Activated T-helper 2 cell treated with anti-CD3 and anti-CD28 coated beads, Interferon-gamma antibody, Interleukin-2, Interleukin-4, amounts not matched to agents 10 μg/mL and 5 μg/mL and 100 μg/mL, durations not matched to agents 14 hours and 24 hours and 36 hours (primary cell): ENCODE results near the gene DENND4A. TPM values are rescaled to one million over a fixed set of nuclear protein-coding genes. Genes with fewer than 3 reads are reported as not detected.
"Not testable (repeated sequence)": the region's sequence is repeated elsewhere in the genome, so short reads cannot be mapped to it uniquely, and the experiment has no call there.

Experiments
- DNase-seq: peaks from one replicate; pipeline ENCODE4 v3.0.0; 2021; ENCODE audit warnings: low spot score
- H3K27ac Mint-ChIP-seq: one replicate; pipeline ENCODE4 v1.8.0; 2021; ENCODE audit warnings: mixed read lengths
- H3K27me3 Mint-ChIP-seq: one replicate; pipeline ENCODE4 v1.8.0; 2021; ENCODE audit warnings: low read depth, mixed read lengths
- H3K36me3 Mint-ChIP-seq: one replicate; pipeline ENCODE4 v1.8.0; 2021; ENCODE audit warnings: low read depth, mixed read lengths
- H3K4me1 Mint-ChIP-seq: one replicate; pipeline ENCODE4 v1.8.0; 2021; ENCODE audit warnings: low read depth, mixed read lengths
- H3K4me3 Mint-ChIP-seq: one replicate; pipeline ENCODE4 v1.8.0; 2021; ENCODE audit warnings: low read depth, mild to moderate bottlenecking, moderate library complexity, mixed read lengths
- H3K9me3 Mint-ChIP-seq: one replicate; pipeline ENCODE4 v1.8.0; 2021; ENCODE audit warnings: mixed read lengths
- intact Hi-C: fragments of 100-400 bp; cut with micrococcal nuclease; formaldehyde crosslinking; loops from one replicate; pipeline ENCODE4 v1.15.1; 2023
- total RNA-seq: library from RNA; stranded (reverse); gene quantifications from 2 replicates; pipeline ENCODE4 v1.2.3, GENCODE V29; 2022

Gene DENND4A
- total RNA-seq, 1 donor from 2014 or later, result 62.3 TPM

DNA sequence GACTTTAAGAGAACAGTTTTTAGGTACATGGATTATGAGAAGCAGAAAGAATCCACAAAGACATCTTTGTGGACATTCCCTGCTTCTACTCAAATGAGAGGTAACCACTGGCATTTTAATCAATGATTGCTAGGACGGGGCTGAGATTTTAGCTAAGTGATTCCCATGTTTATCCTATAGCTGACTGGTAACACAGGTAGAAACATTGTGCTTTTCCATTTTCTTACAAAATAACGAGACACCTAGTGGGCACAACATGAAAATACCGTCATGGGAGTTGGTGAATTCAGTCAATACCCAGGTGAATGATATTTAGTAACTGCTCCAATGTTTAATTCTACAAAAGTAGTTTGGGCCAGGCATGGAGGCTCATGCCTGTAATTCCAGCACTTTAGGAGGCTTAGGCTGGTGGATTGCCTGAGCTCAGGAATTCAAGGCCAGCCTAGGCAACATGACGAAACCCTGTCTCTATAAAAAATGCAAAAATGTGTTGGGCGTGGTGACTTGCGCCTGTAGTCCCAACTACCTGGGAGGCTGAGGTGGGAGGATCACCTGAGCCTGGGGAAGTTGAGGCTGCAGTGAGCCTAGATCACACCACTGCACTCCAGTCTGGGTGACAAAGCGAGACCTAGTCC, 37.2 kb upstream of the DENND4A start:
- intact Hi-C loops, result loop anchor here (2.0 kb wide), 1 partner anchor 36 kb away; the partner anchor contains the start of gene DENND4A
- DNase-seq, result no peak

DNA sequence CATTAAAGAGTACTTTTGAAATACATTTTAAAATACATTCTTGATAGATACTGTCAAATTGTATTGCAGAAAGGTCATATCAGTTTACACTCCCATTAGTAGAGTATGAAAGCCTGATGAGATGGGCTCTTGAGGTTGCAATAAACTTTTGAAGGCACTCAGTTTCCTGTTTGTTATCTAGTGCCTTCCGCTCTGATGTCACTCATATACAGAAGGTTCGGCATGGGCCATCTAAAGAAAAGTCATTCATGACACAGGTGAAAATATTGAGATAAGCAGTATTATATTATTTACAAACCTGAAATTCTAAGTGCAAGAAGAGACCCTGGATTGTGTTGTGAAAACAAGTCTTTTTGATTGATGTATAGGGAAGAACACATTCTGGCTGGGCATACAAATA, 36.5 kb upstream of the DENND4A start:
- H3K4me1 Mint-ChIP-seq, result peaks cover 52% of the 10 kb centered on the region
- DNase-seq, result no peak
- H3K9me3 Mint-ChIP-seq, result no peaks in the 10 kb centered on the region
- no peaks in the 10 kb centered on the region for H3K27me3 Mint-ChIP-seq
- H3K36me3 Mint-ChIP-seq, result no peaks in the 10 kb centered on the region
- H3K4me3 Mint-ChIP-seq, result no peak overlapping the region
- peak overlapping the region; percentile 73 for H3K27ac Mint-ChIP-seq
- intact Hi-C loops, result loop anchor here (2.0 kb wide), 1 partner anchor 36 kb away; the partner anchor contains the start of gene DENND4A

More for the DNA sequence above, 37.2 kb upstream of the DENND4A start:
- H3K4me1 Mint-ChIP-seq, result peaks cover 54% of the 10 kb centered on the region
- H3K27ac Mint-ChIP-seq, result peak overlapping the region; percentile 73
- H3K4me3 Mint-ChIP-seq, result no peak overlapping the region
- H3K27me3 Mint-ChIP-seq, result no peaks in the 10 kb centered on the region
- no peaks in the 10 kb centered on the region for H3K9me3 Mint-ChIP-seq
- H3K36me3 Mint-ChIP-seq, result no peaks in the 10 kb centered on the region

DNA sequence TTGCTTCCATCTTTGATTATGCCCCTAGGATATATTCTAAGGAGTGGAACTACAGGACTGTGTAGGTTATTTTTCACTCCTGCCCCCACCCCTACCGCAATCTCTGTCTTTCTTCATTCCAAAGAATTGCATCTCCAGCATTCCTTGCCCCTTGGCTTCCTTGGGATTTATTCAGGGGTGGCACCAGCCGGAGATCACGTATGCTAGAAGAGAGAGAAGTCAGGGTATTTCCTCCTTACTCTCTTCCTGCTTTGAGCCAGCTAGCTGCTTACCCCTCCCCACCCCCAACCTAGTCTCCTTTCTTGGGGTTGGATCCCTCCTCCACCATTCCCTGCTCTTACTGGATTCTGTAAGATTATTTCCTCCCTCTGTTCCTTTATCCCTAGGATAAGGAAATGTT, 35.0 kb upstream of the DENND4A start:
- Mint-ChIP-seq H3K9me3 (no peaks in the 10 kb centered on the region), H3K4me1 (peaks cover 37% of the 10 kb centered on the region), H3K36me3 (no peaks in the 10 kb centered on the region), H3K27me3 (no peaks in the 10 kb centered on the region), H3K4me3 (no peak overlapping the region), H3K27ac (peak overlapping the region; percentile 9)
- intact Hi-C loops, result loop anchor here (1.0 kb wide), 1 partner anchor 22 kb away; no protein-coding TSS in a partner anchor
- DNase-seq, result no peak

DNA sequence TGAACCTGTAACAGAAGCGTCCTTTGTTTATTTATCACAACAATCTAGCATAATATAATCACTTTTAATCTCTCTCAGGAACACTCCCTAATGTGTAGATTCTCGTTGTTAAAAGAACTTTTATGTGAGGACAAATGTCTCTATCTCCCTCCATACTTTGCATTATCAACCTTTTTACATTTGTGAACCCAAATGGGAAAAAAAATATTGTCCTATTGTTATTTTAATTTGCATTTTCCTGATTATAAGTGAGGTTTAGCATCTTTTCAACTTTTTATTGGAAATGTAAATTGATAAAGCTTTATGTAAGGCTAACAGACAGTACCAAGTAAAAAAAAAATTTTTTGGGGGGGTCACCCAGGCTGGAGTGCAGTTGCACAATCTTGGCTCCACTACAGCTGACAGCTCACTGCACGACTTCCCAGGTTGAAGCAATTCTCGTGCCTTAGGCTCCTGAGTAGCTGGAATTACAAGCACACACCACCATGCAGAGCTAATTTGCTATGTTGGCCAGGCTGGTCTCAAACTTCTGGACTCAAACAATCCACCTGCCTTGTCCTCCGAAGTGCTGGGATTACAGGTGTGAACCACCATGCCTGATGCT, 33.0 kb upstream of the DENND4A start:
- Mint-ChIP-seq H3K4me1 (peaks cover 43% of the 10 kb centered on the region), H3K27me3 (no peaks in the 10 kb centered on the region), H3K9me3 (no peaks in the 10 kb centered on the region), H3K36me3 (no peaks in the 10 kb centered on the region), H3K4me3 (no peak overlapping the region), H3K27ac (no peak overlapping the region)
- no peak for DNase-seq
- intact Hi-C loops, result no loop called here

DNA sequence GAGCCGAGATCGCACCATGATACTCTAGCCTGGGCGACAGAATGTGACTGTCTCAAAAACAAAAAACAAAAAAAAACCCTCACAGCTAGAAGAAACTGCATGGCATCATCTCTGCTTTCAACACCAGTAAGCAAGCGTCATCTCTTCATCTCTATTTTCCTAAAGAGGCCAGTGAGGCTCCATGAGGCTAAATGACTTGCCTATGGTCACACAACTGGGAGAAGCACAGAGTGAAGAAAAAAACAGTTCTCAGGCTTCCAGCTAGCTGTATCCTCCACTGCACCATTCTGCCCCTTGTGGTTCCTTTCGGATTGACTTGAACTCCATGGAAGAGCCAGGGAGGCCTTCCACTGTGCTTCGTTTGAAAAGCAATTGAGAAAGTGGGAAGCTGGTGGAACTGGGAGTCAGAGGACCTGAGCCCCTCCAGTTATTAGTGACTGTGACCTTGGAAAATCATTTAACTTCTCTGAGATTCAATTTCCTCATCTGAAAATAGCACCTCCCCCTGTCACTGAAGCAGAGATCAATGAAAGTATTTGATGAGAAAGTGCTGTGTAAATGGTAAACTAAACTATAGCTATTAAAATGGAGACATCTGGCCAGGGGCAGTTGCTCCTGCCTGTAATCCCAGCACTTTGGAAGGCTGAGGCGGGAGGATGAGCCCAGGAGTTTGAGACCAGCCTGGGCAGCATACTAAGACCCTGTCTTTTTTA, 32.1 kb upstream of the DENND4A start:
- H3K4me3 Mint-ChIP-seq, result no peak overlapping the region
- no peak for DNase-seq
- H3K9me3 Mint-ChIP-seq, result no peaks in the 10 kb centered on the region
- H3K4me1 Mint-ChIP-seq, result peaks cover 47% of the 10 kb centered on the region
- no peaks in the 10 kb centered on the region for H3K27me3 Mint-ChIP-seq
- no peak overlapping the region for H3K27ac Mint-ChIP-seq
- H3K36me3 Mint-ChIP-seq, result no peaks in the 10 kb centered on the region
- intact Hi-C loops, result no loop called here

DNA sequence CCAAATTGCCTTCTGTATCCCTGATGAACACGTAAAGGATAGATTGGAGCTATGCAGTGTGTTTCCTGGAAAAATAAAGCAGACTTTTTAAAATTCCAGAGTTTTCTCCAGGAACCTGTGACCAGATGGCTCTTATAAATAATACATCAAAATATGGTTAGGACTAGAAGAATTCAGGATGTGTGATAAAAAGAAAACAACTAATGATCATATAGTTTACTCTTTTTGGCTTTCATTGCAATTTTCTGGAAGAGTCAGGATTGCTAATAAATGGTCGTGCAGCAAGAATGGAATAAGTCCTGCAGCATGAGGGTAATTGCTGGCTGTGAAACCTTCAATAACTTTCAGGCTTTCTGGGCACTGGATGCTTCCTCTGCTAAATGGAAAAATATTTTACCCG, 30.2 kb upstream of the DENND4A start:
- Mint-ChIP-seq H3K9me3 (no peaks in the 10 kb centered on the region), H3K4me1 (peaks cover 47% of the 10 kb centered on the region), H3K27ac (no peak overlapping the region), H3K4me3 (no peak overlapping the region), H3K27me3 (no peaks in the 10 kb centered on the region), H3K36me3 (peaks cover 3% of the 10 kb centered on the region)
- no peak for DNase-seq
- intact Hi-C loops, result no loop called here

DNA sequence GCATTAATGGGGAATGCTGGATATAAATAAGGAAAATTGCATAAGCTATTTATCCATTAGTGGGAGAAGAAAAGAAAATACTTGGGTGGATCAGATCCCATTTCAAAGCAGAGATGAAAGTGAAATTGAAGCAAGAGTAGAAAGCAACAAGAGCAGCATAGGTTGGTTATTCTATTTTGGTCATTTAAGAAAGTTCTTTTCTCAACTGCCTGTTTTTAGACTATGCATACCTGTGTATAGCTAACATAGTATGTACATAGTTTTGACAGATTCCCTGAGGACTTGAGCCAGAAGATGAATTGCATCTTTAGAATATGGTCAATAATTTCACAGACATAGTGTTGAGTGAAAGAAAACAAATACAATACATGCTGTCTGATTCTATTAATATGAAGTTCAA, 29.0 kb upstream of the DENND4A start:
- Mint-ChIP-seq H3K27me3 (no peaks in the 10 kb centered on the region), H3K36me3 (peaks cover 3% of the 10 kb centered on the region), H3K27ac (peak overlapping the region; percentile 33), H3K4me3 (no peak overlapping the region), H3K4me1 (peaks cover 50% of the 10 kb centered on the region), H3K9me3 (peaks cover 5% of the 10 kb centered on the region)
- intact Hi-C loops, result no loop called here
- DNase-seq, result no peak

DNA sequence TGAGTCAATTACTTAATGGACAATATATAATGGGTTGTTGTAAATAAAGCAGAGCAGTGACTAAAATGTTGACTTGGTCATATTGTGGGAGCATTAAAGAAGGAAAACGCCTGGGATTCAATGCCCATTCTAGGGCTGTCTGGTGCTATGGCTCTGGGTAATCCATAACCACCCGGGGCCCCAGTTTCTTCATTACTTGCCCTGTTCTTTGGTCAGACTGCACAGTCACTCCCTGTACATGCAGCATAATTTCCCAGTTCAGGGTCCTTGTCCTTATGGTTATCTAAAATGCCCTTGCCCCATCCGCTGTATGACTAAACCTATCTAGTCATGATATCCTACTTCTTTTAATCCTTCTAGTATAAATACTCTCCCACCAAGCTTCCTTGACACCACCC, 27.5 kb upstream of the DENND4A start:
- H3K27me3 Mint-ChIP-seq, result no peaks in the 10 kb centered on the region
- no peak overlapping the region for H3K4me3 Mint-ChIP-seq
- peak overlapping the region; percentile 85 for H3K27ac Mint-ChIP-seq
- intact Hi-C loops, result loop anchor here (1.0 to 2.0 kb wide), 3 partner anchors 14 to 57 kb away; partner anchors contain the start of gene DENND4A
- H3K9me3 Mint-ChIP-seq, result peaks cover 5% of the 10 kb centered on the region
- no peak for DNase-seq
- peaks cover 48% of the 10 kb centered on the region for H3K4me1 Mint-ChIP-seq
- peaks cover 3% of the 10 kb centered on the region for H3K36me3 Mint-ChIP-seq

DNA sequence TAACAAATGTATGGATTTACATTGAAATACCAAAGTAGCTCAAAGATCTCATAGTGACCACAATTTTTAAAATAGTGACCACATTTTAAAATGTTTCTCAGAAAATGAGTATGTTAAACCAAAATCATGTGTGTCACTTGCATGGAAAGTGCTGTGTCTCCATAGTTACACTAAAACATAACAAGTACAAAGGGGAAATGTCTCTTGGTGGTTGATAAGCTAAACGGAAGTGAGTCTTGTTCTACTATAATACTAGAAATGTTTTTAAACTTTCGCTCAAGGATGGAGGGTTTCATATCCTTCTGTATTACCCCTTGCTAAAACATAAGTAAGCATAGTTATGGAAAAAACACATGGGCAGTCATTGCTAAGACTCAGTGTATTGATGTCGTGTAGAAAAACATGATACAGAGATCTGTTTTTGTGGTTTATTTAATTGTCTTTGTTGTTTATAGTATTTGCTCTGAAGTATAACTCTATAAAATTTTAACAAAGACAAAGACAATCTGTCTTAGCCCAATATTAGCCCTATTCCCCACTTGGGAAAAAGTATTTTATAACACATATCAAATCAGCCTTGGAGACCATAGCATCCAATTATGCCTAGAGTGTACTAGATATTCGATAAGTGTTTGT, 27.0 kb upstream of the DENND4A start:
- peaks cover 6% of the 10 kb centered on the region for H3K9me3 Mint-ChIP-seq
- H3K36me3 Mint-ChIP-seq, result peaks cover 5% of the 10 kb centered on the region
- H3K4me3 Mint-ChIP-seq, result peak overlapping the region; percentile 59
- H3K27ac Mint-ChIP-seq, result peak overlapping the region; percentile 85
- intact Hi-C loops, result loop anchor here (1.0 to 2.0 kb wide), 3 partner anchors 14 to 56 kb away; partner anchors contain the start of gene DENND4A
- no peak for DNase-seq
- no peaks in the 10 kb centered on the region for H3K27me3 Mint-ChIP-seq
- peaks cover 44% of the 10 kb centered on the region for H3K4me1 Mint-ChIP-seq

DNA sequence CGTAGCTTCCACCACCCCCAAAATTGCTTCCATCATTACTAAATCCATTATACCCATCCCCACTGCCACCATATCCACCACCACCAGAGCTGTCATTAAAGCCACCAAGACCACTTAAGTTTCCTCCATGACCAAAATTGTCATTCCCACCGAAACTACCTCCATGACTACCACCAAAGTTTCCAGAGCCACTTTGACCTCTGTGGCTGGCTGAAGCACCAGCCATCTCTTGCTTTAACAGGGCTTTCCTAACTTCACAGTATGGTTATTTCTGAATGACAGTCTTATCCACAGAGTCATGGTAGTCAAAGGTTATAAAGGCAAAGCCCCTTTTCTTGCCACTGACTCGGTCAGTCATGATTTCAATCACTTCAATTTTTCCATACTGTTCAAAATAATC, 24.3 kb upstream of the DENND4A start:
- DNase-seq, result no peak
- peaks cover 13% of the 10 kb centered on the region for H3K9me3 Mint-ChIP-seq
- intact Hi-C loops, result no loop called here
- no peaks in the 10 kb centered on the region for H3K27me3 Mint-ChIP-seq
- H3K4me3 Mint-ChIP-seq, result no peak overlapping the region
- H3K36me3 Mint-ChIP-seq, result peaks cover 15% of the 10 kb centered on the region
- peak overlapping the region; percentile 31 for H3K27ac Mint-ChIP-seq
- peaks cover 44% of the 10 kb centered on the region for H3K4me1 Mint-ChIP-seq

DNA sequence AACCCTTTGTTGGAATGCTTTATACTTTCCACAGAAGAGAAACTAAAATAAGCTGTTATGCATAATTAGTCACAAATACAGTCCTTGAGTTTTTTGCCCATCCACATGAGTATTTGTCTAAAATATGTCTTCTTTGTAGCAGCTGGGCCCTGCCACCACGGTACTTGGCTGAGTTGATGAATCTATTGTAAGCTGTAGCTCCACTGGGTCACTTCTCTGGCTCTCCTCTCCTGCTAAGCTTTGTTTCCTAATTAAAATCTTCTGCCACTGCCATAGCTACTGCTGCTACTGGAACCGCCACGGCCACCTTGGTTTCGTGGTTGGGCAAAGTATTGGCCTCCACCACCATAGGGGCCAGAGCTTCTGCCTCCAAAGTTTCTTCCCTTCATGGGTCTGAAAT, 23.9 kb upstream of the DENND4A start:
- Mint-ChIP-seq H3K9me3 (peaks cover 13% of the 10 kb centered on the region), H3K4me1 (peaks cover 42% of the 10 kb centered on the region), H3K27ac (peak overlapping the region; percentile 31), H3K36me3 (peaks cover 17% of the 10 kb centered on the region)
- intact Hi-C loops, H3K27me3 Mint-ChIP-seq, H3K4me3 Mint-ChIP-seq, DNase-seq: not testable (repeated sequence)

DNA sequence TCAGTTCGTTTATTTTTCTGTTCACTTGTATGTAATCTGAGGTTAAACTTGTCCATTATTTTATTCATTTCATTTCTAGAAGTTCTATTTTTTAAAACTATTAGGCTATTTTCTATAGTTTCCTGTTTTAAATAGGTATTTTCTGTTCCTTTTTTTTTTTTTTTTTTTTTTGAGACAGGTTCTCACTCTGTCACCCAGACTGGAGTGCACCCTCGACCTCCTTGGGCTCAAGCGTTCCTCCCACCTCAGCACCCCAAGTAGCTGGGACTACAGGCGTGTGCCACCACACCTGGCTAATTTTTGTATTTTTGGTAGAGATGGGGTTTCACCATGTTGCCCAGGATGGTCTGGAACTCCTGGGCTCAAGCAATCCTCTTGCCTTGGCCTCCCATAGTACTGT, 22.2 kb upstream of the DENND4A start:
- H3K36me3 Mint-ChIP-seq, result peaks cover 21% of the 10 kb centered on the region
- peaks cover 13% of the 10 kb centered on the region for H3K9me3 Mint-ChIP-seq
- H3K27ac Mint-ChIP-seq, H3K4me3 Mint-ChIP-seq, DNase-seq, intact Hi-C loops, H3K27me3 Mint-ChIP-seq: not testable (repeated sequence)
- peaks cover 31% of the 10 kb centered on the region for H3K4me1 Mint-ChIP-seq
